GM21717 (cell line): ENCODE results near the gene SPSB3.

Experiments used
- ATAC-seq: cut with Tn5 transposase; IDR thresholded peaks from one replicate; pipeline ENCODE4 v1.9.1; 2021; ENCODE audit warnings: mild to moderate bottlenecking, moderate library complexity; ENCODE audit not compliant: unreplicated experiment

Gene SPSB3

DNA sequence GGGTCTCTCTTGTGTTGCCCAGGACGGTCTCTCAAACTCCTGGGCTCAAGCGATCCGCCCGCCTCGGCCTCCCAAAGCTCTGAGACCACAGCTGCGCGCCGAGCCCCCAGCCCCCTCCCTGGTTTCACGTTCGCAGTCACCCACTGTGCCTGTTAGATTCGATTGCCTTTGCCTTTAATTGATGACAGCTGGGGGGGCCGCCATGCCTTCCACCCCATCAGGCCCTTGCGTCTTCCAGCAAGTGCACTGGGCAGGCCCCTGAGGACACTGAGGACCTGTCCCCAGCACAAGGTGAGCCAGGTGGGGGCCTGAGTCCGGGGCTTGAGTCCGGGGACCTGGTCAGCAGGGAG is 7.9 kb upstream of the SPSB3 start:
- no peak for ATAC-seq

DNA sequence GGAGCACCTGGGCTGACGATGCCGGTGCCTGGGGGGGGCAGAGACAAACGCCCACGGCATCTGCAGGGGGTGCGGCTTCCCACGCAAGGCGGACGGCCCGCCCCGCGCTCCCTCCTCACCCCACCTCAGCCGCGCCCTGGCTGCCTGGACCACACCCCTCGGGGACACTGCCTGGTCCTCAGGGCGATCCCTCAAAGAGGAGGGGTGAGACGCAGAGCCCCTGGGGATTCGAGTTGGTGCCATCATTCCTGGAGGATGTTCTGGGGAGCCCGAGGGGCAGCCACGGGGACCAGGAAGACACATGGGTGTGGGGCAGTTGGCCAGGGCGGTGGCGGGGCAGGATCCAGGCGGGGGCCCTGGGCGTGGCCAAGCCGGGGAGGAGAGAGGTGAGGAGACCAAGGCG is 7.3 kb upstream of the SPSB3 start:
- no peak for ATAC-seq

DNA sequence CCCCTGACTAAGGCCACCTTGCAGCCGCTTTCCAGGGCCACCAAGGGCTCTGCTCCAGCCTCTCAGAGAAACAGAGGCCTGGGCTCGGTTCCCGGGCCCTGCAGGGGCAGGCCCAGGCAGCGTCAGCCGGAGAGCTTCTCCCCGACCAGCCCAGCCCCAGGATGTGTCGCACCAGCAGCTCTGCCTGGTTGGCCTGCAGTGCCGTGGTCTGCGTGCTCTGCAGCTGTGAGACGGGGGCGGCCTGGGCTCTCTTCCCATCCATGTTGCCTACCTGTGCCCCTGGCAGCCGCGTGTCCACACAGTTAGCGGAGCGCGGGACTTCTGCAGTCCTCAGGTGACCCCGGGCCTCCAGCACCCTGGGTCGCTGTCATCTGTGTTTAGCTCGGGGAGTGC is 6.3 kb upstream of the SPSB3 start:
- no peak for ATAC-seq

DNA sequence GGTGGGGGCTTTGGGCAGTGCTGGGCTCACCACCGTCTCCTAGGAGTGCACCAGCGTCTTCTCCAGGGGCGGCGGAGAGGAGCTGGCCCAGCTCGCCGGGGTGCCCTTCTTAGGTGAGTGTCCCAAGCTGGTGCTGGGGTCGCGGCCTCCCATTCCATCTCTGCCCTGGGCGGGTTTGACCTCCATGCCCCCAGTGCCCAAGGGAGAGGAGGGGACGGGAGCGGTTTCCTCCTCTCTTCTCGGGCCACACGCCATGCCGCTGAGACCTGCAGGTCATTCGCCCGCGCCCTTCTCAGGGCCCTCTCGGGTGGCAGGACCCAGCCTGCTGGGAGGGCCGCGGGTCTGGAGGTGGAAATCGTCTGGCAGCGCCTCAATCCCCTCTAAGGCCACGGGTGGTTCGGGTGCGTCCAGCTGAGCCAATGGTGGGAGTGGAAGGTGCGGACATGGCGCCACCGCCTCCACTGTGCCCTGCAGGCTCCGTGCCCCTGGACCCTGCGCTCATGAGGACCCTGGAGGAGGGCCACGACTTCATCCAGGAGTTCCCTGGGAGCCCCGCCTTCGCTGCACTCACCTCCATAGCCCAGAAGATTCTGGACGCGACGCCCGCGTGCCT is 5.8 kb upstream of the SPSB3 start:
- no peak for ATAC-seq

DNA sequence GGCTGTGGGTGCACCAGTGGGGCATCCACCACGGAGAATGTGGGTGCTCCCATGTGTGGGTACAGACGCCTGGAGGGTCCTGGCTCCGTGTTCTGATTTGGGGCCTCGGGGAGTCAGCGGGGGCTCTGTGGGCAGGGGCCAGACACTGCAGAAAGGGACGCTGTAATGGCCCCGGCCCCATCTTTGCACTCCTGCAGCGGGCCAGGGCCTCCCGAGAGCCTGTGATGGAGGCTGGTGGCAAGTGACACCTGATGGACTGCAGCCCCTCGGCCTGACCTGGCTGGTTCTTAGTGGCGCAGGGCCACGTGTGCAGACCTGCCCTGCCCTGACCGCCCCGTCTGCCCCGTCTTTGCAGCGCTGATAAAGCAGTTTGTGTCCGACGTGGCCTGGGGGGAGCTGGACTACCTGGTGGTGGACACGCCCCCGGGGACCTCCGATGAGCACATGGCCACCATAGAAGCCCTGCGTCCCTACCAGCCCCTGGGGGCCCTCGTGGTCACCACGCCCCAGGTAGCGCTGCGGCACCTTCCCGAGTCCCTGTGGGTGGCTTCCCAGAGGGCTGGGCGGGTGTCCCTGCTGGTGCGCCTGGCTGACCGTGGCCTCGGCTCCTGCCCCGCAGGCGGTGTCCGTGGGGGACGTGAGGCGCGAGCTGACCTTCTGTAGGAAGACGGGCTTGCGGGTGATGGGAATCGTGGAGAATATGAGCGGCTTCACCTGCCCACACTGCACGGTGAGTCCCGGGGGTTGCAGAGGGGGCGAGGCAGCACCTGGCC is 5.1 kb upstream of the SPSB3 start:
- no peak for ATAC-seq

DNA sequence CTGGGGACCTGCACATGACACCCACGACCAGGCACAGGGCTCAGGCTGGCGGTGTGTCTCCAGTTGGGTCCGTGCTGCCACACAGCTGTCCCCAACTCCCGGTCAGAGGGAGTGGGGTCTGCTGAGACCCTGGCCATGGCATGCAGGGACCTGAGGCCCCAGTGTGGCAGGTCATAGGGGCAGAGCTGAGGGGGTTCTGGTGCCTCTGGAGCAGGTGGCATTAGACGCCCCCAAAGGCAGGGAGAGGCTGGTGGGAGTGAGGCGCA is 4.6 kb upstream of the SPSB3 start:
- ATAC-seq, result no peak

DNA sequence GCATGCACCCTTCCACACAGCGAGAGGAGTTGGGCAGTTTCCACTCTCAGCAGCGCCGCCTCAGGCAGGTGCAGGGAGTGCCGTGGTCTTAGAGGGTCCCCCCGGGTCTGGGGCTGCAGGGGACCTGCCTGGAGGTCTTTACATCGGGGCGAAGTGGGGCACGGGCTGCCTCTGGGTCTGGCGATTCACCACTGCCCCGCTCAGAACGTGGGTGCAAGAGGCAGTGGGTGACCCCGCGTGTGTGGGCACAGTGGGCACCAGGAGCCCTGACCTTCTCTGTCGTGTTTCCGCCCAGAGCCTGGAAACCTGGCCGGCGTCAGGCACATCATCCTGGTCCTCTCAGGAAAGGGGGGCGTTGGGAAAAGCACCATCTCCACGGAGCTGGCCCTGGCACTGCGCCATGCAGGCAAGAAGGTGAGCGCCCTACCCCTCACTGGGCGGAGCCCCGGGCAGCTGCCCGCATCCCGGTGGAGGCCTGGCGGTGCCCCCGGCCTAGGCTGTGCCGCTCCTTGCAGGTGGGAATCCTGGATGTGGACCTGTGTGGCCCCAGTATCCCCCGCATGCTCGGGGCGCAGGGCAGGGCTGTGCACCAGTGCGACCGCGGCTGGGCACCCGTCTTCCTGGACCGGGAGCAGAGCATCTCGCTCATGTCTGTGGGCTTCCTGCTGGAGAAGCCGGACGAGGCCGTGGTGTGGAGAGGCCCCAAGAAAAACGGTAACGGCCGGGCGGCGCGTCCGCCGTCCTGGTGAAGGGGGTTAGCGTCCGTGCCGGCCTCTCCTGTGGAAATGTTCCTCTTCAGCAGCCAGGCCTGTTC is 4.1 kb upstream of the SPSB3 start:
- ATAC-seq, result no peak

DNA sequence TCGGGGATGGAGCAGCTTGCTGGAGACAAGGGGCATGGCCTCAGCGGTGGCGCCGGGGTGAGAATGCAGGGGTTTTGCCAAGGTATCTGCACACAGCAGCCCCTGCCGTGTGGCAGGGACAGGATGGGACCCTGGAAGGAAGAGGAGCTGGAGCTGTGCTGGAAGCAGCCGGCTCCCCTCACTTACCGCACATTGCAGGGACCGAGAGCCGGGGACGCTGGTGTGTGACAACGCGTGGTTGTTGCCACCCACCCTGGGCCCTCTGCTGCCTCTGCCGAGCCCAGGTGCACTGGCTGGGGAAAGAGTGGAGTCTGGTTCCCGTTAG is 3.4 kb upstream of the SPSB3 start:
- ATAC-seq, result no peak

DNA sequence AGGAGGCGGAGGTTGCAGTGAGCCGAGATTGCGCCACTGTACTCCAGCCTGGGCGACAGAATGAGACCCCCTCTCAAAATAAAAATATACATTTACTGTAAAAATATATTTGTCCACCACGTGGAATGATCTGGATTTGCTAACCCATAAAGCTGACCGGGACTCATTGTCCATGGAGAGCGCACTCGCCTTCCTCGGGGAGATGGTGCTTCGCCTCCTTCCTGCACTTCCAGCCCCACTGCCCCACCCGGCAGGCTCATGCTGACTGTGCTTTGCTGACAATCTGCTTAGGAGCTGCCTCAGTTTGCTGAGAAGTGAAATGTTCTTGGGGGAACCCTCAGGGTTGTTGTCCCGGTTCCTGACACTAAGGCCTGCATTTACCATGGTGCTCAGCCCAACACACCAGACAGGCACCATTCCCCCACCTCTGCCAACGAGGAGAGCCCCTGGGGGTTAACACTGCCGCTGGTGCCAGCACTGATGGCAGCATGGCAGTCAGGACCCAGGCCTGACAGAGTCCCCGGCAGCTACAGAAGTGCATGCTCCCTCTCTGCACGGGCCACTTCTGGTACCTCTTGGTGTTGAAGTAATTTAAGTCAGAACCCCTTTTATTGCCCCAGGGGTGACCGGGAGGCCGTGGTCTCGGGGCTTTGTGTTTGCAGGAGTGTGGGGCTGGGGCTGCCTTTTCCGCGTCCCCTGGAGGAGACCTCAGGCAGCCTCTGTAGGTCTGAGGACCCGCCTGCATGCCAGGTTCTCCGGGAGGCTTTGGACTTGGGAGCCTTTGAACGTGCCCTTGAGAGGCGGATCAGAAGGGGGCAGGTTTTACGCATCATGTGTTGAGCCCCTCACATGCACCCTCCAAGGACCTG is 2.8 kb upstream of the SPSB3 start:
- ATAC-seq, result no peak

DNA sequence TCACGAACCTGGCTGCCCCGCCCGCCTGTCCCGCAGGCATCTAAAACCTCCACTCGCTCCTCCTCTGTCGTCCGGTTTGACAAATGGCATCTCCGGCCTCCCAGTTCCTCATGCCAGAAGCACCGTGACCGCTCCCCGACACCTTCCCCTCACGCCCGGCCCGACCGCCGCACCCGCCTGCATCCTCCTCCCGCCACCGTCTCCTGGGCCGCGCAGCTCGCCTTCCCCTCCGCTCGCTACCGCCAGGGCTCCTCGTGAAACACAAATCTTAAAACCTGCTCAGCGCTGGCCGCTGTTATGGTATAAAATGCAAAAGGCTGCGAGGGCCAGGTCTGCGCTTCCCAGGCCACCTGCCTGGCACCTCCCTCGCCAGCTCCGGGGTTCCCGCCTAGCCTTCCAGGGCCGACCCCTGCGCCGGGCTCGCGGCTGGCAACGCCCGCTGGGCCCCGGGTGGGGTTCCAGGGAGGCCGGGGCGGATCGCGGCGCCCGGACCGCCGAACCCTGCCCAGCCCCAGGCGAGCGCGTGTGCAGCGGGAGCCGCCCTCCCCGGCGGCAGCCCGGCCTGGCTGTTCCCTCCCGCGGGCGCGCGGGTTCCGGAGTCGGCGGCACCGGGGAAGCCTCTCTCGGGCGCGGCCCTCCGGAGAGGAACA is 488 bp downstream of the SPSB3 start:
- ATAC-seq, result no peak

DNA sequence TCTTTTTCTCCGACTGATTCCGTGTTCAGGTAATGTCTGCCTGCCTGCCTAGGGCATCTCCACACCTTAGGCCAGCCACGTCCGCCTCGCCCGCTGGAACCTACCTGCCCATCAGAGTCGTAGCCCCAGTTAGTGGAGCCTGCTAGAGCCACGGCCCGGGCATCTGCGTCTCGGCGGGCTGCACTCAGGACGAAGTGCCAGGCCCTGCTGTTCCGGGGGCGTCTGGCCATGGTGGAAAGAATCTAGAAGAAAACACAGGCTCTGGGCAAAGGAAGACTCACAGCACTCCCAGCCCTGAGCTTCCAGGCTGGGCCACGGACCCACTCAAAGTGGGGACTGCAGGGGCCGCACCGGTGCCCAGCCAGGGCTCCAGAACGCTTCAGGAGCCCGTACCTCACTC is 1.1 kb downstream of the SPSB3 start:
- no peak for ATAC-seq

DNA sequence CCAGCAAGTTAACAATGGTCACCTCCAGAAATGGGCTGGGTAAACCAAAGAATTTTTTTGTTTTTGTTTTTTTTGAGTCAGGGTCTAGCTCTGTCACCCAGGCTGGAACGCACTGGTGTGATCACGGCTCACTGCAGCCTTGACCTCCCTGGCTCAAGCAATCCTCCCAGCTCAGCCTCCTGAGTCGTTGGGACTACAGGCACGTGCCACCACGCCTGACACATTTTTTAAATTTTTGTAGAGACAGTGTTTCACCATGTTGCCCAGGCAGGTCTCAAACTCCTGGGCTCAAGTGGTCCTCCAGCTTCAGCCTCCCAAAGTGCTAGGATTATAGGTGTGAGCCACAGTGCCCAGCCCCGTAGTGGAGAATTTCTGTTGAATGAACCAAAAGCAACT is 1.7 kb downstream of the SPSB3 start:
- ATAC-seq, result no peak

DNA sequence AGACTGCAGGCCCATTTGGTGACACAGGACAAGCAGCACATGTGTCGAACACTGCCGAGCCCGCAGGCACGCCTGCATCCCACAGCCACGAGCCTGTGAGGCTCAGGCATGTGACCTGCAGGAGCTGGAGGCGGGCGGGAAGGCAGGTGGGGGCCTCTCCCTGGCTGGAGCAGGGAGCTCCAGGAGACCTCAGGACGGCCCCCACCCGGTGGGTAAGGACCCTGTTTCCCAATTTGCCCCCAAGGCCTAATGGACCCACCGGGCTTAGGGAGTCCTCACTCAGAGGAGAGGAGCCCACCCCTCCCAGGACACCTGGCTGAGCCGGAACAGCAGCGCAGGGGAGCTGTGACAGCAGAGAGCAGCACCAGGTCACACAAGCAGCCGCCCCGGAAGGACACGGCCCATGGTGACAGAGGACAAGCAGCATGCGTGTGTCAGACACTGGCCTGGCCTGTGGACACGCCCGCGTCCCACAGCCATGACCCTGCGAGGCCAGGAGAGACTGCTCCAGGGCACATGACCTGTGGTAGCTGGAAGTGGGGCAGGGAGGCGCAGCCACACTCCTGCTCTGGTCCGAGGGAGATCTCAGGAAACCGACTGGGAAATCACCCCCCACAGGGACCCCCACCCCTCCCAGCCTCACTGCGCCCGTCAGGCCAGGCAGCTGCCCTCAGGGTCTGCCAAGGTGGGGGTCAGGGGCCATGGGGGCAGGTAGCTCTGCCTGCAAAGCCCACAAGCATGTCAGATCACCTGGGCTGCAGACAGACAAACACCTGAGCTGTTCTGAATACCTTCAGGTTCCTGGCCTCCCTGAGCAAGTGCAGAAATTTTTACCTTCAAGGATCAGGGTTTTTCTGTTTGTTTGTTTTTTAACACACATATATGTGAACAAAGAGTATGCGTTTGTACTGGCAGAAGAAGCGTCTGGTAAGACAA is 2.4 kb downstream of the SPSB3 start:
- ATAC-seq, result no peak

DNA sequence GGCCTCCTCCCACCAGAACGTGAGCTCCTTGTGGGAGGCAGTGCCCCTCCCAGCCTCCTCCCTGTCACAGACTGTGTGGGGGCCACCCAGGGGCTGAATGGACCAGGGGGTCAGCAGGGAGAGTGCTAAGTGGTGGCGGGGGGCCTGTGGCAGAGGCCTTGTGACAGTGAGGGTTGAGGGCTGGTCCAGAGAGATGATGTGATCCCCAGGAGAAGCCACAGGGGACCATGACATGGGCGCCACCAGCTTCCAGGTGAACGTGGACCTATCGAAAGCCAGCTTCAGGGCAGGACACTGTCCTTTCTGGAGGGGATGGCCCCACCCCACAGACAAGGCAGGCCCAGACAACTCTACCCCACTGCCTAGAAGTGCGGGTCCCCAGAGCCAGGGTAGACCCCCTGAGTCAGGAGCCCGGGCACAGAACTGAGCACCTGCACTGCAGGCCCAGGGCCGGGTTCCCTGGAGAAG is 3.1 kb downstream of the SPSB3 start:
- ATAC-seq, result no peak

DNA sequence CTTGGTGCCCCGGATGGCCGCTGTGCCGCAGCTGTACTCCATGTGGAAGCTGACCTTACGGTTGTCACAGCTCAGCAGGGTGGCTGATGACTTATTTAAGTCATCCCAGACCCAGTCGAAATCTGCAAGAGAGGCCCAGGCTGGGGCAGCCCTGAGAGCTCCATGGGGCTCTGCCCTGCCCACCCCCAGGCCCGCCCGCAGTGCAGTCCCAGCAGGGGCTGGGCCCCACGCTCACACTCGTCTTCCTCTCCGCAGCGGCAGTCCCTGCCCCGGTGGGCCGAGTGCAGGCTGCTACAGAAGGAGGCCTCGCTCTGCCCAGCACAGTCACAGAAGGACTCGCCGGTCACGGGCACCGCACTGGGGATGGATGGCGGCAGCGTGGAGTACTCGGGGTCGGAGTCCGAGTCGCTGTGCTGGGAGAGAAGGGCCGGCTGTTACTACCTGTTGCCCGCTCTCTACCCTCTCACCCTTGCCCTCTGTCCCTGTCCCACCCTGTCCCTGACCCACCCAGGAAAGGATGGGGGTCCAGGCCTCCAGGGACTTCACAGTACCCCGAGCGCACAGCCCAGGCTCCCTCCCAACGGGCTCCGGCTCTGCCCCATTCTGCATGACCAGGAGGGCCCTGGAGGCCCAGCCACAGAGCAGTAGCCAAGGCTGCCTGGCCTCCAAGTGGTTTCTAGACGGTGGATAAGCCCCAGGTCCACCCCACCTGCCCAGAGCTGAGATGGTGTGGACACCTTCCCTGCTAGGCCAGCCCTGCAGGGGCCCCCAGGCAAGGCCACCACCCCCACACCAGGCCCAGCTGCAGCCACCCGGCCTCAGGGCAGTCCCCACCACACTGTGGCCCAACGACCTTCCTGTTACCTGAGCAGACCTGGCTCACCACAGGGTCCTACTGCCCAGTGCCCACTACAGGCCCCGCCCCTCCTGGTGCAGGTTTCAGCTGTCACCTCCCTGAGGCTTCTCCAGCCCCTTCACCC is 3.9 kb downstream of the SPSB3 start:
- ATAC-seq, result no peak

DNA sequence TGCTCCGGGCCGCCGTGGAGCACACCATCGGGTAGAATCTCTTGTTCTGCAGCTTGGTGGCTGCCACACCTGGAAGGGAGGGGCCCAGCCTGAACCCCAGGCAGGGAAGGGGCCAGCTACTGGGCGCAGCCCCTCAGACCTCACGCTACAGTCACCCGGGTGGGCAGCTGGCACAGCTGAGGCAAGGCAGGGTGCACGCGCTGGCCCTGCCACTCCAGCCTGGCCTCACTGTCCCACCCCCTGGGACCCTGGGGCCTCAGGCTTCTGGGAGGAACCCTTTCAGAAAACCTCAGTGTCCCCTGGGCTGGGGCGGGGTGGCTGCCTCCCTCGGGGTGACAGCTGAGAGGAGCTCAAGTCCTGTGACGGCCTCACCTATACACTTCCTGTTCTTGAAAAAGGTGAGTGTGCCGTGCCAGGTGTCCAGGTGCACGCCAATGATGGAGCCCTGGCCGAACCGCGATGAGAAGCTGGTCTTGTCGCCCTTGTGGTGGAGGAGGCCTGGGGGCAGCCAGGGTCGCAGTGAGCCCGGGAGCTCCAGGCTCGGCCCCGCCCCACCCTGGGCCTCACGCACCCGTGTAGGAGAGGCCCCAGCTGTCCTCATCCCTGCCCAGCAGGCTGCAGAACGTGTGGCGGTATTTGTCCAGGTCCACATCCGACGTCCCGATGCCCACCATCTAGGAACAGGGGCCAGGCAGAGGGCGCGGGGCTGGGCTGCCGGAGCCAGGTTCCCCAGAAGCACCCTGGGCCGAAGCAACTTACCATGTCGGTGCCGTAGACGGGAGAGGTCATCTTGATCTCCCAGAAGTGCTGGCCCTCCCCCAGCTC is 4.8 kb downstream of the SPSB3 start:
- no peak for ATAC-seq

DNA sequence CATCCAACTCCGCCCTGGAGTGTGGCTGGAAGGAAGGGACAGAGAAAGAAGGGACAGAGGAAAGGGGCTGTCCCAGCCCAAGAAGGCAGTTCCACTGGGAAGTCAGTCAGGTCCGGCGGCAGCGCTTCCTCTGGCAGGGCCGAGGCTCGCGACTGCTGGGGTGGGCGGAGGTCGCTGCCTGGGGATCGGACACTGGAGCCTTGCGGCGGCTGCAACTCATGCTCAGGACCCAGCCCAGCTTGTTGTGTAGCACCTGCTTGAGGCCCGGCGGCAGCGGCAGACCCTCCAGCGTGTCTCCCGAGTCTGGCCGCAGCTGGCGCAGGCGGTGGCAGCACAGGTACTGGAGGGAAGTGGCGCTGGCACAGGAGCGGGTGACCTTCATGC is 5.4 kb downstream of the SPSB3 start:
- no peak for ATAC-seq

DNA sequence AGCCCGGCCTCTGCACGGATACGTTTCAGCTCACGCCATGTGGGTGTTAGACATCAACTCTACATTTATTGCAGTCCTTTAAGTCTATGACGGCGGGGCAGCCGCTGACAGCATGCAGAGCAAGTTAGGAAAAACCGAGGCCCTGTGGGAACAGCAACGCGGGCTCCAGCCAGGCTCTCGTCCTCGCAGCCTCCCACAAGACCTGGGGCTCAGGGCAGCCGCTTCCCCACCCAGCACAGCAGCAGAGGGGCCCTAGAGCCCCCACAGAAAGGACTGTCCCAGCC is 5.8 kb downstream of the SPSB3 start:
- ATAC-seq, result no peak
